Fibroblast of villous mesenchyme (primary cell): Measurements from ENCODE around the gene WDFY2. TPM values are rescaled to one million over a fixed set of nuclear protein-coding genes. Genes with fewer than 3 reads are reported as not detected.

ENCODE experiments used
- DNase-seq: peaks from one replicate; pipeline ENCODE4 v3.0.0-alpha.2; 2010; ENCODE audit warnings: low read depth
- H3K4me3 ChIP-seq: 2 replicates; pipeline ENCODE4 v1.5.1; 2011; ENCODE audit warnings: low read depth, mild to moderate bottlenecking, low read length
- total RNA-seq: library from RNA; depleted of rRNA; stranded (reverse); fragments of >200 nt; gene quantifications from 2 replicates; pipeline ENCODE4 v1.2.3, GENCODE V29; 2012
- TF ChIP-seq, protein P1 (sequence below): IDR thresholded peaks from 2 replicates; pipeline ENCODE4 v1.5.1; 2012; ENCODE audit warnings: low read depth, mild to moderate bottlenecking, low read length; ENCODE audit not compliant: insufficient read depth

WDFY2 gene
- total RNA-seq, 1 donor = 6.0 TPM

DNA sequence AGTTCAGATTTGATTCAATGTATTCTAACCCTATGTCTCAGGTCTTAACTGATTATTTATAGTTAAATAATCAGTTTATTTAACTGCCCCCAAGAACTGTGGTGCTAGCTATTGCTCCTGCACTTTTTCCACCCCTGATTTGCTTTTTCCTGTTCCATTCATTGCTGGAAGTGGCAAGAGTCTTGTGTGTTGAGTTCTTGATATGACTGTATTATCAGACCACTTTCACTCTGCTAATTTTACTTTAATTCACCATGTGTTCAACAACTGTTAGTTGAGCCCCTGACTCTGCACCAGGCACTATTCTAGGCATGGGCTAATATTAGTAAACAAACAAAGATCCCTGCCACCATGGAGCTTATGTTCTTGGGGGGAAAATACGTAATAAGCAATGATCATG lies 39.9 kb downstream of the WDFY2 start:
- DNase-seq = no peak
- TF ChIP-seq, protein P1, sequence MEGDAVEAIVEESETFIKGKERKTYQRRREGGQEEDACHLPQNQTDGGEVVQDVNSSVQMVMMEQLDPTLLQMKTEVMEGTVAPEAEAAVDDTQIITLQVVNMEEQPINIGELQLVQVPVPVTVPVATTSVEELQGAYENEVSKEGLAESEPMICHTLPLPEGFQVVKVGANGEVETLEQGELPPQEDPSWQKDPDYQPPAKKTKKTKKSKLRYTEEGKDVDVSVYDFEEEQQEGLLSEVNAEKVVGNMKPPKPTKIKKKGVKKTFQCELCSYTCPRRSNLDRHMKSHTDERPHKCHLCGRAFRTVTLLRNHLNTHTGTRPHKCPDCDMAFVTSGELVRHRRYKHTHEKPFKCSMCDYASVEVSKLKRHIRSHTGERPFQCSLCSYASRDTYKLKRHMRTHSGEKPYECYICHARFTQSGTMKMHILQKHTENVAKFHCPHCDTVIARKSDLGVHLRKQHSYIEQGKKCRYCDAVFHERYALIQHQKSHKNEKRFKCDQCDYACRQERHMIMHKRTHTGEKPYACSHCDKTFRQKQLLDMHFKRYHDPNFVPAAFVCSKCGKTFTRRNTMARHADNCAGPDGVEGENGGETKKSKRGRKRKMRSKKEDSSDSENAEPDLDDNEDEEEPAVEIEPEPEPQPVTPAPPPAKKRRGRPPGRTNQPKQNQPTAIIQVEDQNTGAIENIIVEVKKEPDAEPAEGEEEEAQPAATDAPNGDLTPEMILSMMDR = no peak
- H3K4me3 ChIP-seq = no peak overlapping the region

DNA sequence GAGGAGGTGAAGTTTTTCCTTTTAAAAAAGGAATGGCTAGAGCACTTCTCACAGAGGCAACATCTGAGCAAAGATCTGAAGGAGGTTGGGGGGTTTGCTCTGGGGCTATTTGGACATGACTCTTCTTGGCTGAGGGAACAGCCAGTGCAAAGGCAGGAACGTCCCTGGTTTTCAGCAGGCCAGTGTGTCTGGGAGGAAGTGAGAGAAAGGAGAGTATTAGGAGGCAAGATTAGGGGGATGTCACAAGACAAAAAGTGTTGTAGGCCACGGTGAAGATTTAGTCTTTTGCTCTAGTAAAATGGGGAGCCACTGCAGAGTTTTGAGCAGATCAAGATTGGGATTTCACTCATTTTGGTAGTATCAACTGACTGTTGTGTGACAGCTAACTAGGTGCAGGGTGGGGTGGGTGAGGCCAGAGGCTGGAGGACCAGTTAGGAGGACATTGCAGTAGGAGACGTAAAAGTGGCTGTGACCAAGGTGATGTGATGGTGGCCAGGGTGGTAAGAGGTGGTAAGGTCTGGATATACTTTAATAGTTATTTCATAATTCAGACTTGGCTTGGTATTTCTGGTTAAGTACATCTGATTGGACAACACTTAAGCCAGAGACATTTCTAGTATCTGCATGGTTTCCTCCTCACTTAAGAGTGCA lies 40.6 kb downstream of the WDFY2 start:
- no peak for DNase-seq
- TF ChIP-seq, protein P1 = no peak
- no peak overlapping the region for H3K4me3 ChIP-seq

DNA sequence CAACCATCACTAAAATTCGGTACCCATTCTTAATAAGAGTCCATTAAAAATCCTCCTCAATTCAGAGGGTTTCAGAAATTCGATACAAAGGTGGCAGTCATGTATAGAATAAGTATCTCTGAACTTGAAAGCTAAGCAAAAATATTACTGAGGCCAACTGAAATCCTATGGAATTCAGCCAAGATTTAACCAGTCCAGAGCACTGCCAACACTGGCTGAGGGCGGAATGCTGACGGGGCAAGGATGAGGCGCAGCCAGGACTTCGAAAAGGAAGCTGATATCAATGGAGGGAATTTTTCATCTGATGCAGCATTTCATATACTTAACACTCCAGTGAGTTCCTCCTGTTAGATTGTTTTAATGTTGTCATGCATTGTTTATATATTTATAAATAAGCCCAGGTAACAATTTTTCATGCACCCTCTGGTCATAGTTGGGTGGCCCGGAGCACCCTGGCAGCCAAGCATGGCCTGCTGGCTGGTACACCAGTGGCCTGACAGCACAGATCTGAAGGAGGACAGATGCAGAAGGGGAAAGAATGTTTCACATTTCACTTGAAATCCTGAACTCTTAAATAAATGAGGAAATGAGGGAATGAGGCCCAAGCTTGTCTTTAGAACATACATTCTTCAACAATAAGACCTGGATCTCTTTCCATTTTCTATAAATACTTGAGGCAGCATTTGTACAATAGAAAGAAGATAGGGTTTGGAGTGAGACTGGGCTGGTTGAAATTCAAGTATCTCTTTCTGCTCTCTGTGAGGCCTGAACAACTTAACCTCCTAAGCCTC lies 41.5 kb downstream of the WDFY2 start:
- TF ChIP-seq, protein P1 = no peak
- DNase-seq = no peak

DNA sequence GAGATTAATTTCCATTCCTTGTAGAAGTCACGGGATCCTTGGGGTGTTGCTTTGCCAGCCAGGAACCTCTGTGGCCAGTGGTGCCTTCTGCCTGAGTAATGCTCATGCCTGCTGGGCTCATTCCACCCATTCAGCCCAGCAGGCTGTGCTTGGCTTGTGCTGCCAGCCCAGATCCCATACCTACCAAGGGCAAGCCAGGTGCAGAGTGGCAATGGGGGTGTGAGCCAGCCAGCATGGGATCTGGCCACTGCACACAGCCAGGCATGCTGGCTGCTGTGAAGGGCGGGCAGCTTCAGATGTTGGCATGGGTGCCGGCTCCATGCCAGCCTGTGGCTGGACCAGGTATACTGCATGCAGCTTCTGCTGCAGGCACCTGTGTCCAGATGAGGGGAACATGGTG lies 42.5 kb downstream of the WDFY2 start:
- TF ChIP-seq, protein P1 = no peak
- no peak for DNase-seq
- no peak overlapping the region for H3K4me3 ChIP-seq

More for the DNA sequence above, 41.5 kb downstream of the WDFY2 start:
- H3K4me3 ChIP-seq = no peak overlapping the region

DNA sequence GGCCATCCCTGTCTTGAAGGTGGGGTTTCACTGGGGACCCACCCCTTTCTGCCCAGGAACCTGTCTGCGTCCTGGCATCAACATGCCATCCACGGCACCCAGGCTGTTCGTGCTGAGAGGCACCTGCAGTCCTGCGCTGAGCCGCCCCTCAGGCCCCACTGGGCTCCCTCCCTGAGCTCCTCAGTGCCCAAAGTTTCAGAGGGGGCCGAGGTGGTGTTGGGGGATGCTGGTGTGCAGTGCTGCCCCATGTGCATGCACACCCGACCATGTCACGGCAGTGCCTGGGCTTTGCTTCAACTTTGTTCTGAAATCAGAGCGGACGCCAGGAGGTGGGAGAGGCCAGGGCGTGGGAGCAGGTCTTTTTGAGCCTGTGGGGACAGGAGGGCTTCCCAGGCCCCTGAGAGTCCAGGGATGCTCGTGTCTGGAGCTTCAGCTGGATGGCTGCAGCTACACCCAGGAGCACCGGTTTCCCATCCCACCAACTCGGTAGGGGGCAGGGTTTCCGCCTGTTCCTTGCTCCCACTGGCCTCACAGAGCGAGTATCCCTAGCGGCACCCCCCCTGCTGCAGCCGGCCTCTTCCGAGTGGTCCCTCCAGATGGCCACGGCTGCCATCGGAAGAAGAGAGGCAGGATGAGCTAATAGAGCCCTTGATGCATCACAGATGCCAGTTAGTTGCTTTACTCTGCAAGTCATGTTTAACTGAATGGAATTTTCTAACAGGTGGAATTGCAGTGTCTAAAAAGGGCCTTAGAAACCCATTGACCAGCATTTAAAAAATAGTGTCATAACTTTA lies 44.0 kb downstream of the WDFY2 start:
- DNase-seq = no peak
- TF ChIP-seq, protein P1 = no peak
- H3K4me3 ChIP-seq = no peak overlapping the region

DNA sequence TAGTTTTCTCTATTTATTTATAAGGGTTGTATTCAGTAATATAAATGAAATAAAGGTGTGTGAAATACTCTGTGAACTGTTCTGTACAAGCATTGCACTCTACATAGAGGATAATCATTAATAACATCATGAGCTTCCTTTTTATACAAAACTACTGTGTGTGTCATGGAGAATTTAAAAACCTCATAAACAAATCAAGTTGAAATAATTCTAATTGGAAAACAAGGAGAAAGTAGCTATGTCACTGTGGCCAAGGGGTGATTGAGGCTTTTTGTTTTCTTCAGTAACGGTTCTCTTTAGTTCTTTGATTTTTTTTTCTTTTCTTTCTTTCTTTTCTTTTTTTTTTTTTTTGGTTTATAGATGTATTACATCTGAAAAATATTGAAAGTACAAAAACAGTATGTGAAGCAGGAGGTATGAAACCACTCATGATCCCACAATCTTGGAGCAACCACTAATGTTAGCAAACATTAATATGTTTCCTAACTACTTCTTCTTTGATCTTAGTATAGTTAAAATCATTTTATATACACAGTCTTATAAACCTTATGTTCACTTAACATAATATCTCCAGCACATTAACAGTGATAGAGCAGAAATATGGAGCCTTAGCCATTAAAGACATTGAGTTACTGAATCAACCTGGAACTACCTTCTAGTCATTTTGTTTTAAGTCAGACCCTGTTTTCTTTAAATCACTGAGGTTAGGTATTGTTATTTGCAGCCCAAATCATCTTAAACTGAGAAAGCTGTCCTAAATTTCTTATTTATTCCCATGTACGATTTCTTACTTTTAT lies 45.4 kb downstream of the WDFY2 start:
- no peak overlapping the region for H3K4me3 ChIP-seq
- peak; percentile 21 for DNase-seq
- TF ChIP-seq, protein P1 = no peak
